HepG2 (cell line): Measurements from ENCODE around the gene CHMP6. TPM values are rescaled to one million over a fixed set of nuclear protein-coding genes. Genes with fewer than 3 reads are reported as not detected.

Experiments
- GZF1 ChIP-seq: sonication (generic); formaldehyde crosslinking; IDR thresholded peaks from 2 replicates; pipeline ENCODE4 v1.5.1; 2020; ENCODE audit warnings: mild to moderate bottlenecking, missing genetic modification reagents
- KDM2A ChIP-seq: sonication (generic); formaldehyde crosslinking; IDR thresholded peaks from 2 replicates; pipeline ENCODE4 v1.4.0; 2020; ENCODE audit warnings: low read depth, missing genetic modification reagents, borderline replicate concordance
- LCORL ChIP-seq, 2 experiments: fragments of 450-650 bp in 1 of 2; sonication (generic) in 1 of 2; formaldehyde crosslinking in 1 of 2; IDR thresholded peaks; 2 replicates each; pipeline versions ENCODE4 v1.5.0 to v1.6.1; 2017 to 2020; ENCODE audit warnings: antibody characterized with exemption in 1 of 2, missing genetic modification reagents in 1 of 2
- PRMT3 ChIP-seq: sonication (generic); formaldehyde crosslinking; IDR thresholded peaks from 2 replicates; pipeline ENCODE4 v1.8.1; 2022; ENCODE audit warnings: low read depth, mild to moderate bottlenecking, moderate library complexity, missing genetic modification reagents, borderline replicate concordance
- SOX13 ChIP-seq, 3 experiments: fragments of 450-650 bp in 1 of 3; sonication (generic) in 1 of 3; formaldehyde crosslinking in 1 of 3; IDR thresholded peaks in 2 of 3; conservative IDR thresholded peaks in 1 of 3; 2 replicates each; pipeline versions ENCODE4 v1.5.0 to v1.6.1; 2016 to 2020; ENCODE audit warnings: antibody characterized with exemption in 1 of 3, mild to moderate bottlenecking in 1 of 3, missing compliant biosample characterization in 1 of 3, missing genetic modification reagents in 1 of 3, moderate library complexity in 1 of 3
- YEATS4 ChIP-seq: sonication (generic); formaldehyde crosslinking; IDR thresholded peaks from 2 replicates; pipeline ENCODE4 v1.4.0; 2020; ENCODE audit warnings: missing genetic modification reagents, borderline replicate concordance
- ZC3H4 ChIP-seq: sonication (generic); formaldehyde crosslinking; IDR thresholded peaks from 2 replicates; pipeline ENCODE4 v1.4.0; 2020; ENCODE audit warnings: missing genetic modification reagents, borderline replicate concordance
- ZNF160 ChIP-seq: sonication (generic); formaldehyde crosslinking; IDR thresholded peaks from 2 replicates; pipeline ENCODE4 v1.8.0; 2022; ENCODE audit warnings: mild to moderate bottlenecking, inconsistent platforms, missing genetic modification reagents
- ZNF282 ChIP-seq: fragments of 450-650 bp; IDR thresholded peaks from 2 replicates; pipeline ENCODE4 v1.6.1; 2018; ENCODE audit not compliant: partially characterized antibody
- ZNF709 ChIP-seq: sonication (generic); formaldehyde crosslinking; IDR thresholded peaks from 2 replicates; pipeline ENCODE4 v1.5.0; 2020; ENCODE audit warnings: mild to moderate bottlenecking, missing genetic modification reagents
- polyA plus RNA-seq, 8 experiments: library from polyadenylated mRNA; depleted of rRNA in 3 of 8; stranded (reverse) in 7 of 8; unstranded in 1 of 8; fragments of >200 nt; fragmentation: Illumina TruSeq in 4 of 8; extraction: Trizol in 4 of 8; gene quantifications; 2 replicates each; pipeline versions ENCODE4 v1.2.1 to v1.2.3, GENCODE V29; 2011 to 2016; ENCODE audit warnings: low read depth in 4 of 8, missing spikeins in 1 of 8, mixed read lengths in 1 of 8; ENCODE audit not compliant: insufficient read depth in 1 of 8
- total RNA-seq, 5 experiments: library from RNA; depleted of rRNA; stranded (reverse); fragments of >200 nt; fragmentation: Illumina TruSeq; extraction: Trizol; gene quantifications; 2 replicates each; pipeline ENCODE4 v1.2.3, GENCODE V29; 2016; ENCODE audit warnings: low read depth in 1 of 5
- TF ChIP-seq, protein P1 (sequence below), 2 experiments: fragments of 450-650 bp in 1 of 2; sonication (generic) in 1 of 2; formaldehyde crosslinking in 1 of 2; IDR thresholded peaks; 2 replicates each; pipeline versions ENCODE4 v1.6.1 to v1.8.0; 2016 to 2022; ENCODE audit warnings: antibody characterized with exemption in 1 of 2, mild to moderate bottlenecking in 1 of 2, missing genetic modification reagents in 1 of 2
- TF ChIP-seq, protein P2 (sequence below): sonication (generic); formaldehyde crosslinking; IDR thresholded peaks from 2 replicates; pipeline ENCODE4 v1.5.1; 2020; ENCODE audit warnings: mild to moderate bottlenecking, missing genetic modification reagents, borderline replicate concordance

CHMP6 gene
- total and polyA plus RNA-seq, 2 of the 13 experiments (the other 11 are each of a cell fraction or from before 2014, with no cell fraction given): 11.1 to 24.2 TPM

DNA sequence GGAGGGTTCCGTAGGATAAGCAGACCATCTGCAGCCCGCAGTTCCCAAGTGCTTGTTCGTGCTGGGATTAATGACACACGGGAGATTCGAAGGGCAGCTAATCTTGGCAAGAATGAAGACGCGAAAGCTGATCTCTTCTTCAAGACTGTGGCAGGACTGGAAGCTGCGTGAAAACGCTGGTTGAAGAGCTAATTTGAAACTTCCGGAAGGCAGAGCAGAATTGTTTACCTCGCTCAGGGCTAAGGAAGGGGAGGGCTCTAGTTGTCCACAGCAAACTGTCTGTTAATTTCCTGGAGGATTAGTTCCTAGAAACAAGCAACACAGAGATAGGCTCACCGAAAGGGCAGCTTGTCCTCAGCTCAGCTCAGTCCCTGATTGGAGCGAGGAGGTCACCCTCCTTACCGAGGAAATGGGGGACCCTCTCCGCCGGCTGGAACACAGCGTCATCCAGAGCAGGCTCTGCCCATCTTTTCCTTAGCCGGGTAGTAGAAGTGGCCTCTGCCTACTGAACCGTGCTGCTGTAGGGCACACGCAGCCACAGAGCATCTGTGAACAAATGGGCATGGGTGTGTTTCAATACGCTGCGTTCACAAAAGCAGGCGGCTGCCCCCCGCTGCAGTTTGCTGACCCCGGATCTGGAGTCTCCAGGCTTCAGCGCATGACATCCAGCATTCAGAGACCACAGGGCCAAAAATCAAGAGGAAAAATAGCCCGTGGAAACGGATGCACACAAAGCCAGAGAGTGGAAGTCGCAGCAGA, 26.6 kb downstream of the CHMP6 start (continued):
- TF ChIP-seq SOX13 (IDR thresholded peaks at IDR 0.05) (0 out of 2 replicates have a peak, but pooled peaks have one; percentile 18), SOX13 (CRISPR knock-in tag; conservative IDR thresholded peaks at IDR 0.05 in 1 of 2, IDR thresholded peaks at IDR 0.05 in 1 of 2) (peak in 1 of 2 experiments; percentile 13; a peak in 1 of 4 replicates), ZC3H4 (CRISPR knock-in tag) (no peak), KDM2A (CRISPR knock-in tag) (0 out of 2 replicates have a peak, but pooled peaks have one; percentile 38), YEATS4 (CRISPR knock-in tag) (0 out of 2 replicates have a peak, but pooled peaks have one; percentile 17), GZF1 (CRISPR knock-in tag) (no peak), ZNF709 (CRISPR knock-in tag) (no peak), ZNF160 (CRISPR knock-in tag) (no peak), LCORL (IDR thresholded peaks at IDR 0.05) (no peak), LCORL (CRISPR knock-in tag; IDR thresholded peaks at IDR 0.05) (0 out of 2 replicates have a peak, but pooled peaks have one; percentile 38), PRMT3 (no peak), ZNF282 (no peak)
- TF ChIP-seq, protein P1, sequence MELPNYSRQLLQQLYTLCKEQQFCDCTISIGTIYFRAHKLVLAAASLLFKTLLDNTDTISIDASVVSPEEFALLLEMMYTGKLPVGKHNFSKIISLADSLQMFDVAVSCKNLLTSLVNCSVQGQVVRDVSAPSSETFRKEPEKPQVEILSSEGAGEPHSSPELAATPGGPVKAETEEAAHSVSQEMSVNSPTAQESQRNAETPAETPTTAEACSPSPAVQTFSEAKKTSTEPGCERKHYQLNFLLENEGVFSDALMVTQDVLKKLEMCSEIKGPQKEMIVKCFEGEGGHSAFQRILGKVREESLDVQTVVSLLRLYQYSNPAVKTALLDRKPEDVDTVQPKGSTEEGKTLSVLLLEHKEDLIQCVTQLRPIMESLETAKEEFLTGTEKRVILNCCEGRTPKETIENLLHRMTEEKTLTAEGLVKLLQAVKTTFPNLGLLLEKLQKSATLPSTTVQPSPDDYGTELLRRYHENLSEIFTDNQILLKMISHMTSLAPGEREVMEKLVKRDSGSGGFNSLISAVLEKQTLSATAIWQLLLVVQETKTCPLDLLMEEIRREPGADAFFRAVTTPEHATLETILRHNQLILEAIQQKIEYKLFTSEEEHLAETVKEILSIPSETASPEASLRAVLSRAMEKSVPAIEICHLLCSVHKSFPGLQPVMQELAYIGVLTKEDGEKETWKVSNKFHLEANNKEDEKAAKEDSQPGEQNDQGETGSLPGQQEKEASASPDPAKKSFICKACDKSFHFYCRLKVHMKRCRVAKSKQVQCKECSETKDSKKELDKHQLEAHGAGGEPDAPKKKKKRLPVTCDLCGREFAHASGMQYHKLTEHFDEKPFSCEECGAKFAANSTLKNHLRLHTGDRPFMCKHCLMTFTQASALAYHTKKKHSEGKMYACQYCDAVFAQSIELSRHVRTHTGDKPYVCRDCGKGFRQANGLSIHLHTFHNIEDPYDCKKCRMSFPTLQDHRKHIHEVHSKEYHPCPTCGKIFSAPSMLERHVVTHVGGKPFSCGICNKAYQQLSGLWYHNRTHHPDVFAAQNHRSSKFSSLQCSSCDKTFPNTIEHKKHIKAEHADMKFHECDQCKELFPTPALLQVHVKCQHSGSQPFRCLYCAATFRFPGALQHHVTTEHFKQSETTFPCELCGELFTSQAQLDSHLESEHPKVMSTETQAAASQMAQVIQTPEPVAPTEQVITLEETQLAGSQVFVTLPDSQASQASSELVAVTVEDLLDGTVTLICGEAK (IDR thresholded peaks at IDR 0.05): no peak
- TF ChIP-seq, protein P1 (CRISPR knock-in tag; IDR thresholded peaks at IDR 0.05): 0 out of 2 replicates have a peak, but pooled peaks have one; percentile 18
- TF ChIP-seq, protein P2, sequence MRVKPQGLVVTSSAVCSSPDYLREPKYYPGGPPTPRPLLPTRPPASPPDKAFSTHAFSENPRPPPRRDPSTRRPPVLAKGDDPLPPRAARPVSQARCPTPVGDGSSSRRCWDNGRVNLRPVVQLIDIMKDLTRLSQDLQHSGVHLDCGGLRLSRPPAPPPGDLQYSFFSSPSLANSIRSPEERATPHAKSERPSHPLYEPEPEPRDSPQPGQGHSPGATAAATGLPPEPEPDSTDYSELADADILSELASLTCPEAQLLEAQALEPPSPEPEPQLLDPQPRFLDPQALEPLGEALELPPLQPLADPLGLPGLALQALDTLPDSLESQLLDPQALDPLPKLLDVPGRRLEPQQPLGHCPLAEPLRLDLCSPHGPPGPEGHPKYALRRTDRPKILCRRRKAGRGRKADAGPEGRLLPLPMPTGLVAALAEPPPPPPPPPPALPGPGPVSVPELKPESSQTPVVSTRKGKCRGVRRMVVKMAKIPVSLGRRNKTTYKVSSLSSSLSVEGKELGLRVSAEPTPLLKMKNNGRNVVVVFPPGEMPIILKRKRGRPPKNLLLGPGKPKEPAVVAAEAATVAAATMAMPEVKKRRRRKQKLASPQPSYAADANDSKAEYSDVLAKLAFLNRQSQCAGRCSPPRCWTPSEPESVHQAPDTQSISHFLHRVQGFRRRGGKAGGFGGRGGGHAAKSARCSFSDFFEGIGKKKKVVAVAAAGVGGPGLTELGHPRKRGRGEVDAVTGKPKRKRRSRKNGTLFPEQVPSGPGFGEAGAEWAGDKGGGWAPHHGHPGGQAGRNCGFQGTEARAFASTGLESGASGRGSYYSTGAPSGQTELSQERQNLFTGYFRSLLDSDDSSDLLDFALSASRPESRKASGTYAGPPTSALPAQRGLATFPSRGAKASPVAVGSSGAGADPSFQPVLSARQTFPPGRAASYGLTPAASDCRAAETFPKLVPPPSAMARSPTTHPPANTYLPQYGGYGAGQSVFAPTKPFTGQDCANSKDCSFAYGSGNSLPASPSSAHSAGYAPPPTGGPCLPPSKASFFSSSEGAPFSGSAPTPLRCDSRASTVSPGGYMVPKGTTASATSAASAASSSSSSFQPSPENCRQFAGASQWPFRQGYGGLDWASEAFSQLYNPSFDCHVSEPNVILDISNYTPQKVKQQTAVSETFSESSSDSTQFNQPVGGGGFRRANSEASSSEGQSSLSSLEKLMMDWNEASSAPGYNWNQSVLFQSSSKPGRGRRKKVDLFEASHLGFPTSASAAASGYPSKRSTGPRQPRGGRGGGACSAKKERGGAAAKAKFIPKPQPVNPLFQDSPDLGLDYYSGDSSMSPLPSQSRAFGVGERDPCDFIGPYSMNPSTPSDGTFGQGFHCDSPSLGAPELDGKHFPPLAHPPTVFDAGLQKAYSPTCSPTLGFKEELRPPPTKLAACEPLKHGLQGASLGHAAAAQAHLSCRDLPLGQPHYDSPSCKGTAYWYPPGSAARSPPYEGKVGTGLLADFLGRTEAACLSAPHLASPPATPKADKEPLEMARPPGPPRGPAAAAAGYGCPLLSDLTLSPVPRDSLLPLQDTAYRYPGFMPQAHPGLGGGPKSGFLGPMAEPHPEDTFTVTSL: peak; percentile 21; the same call in 1 of the 2 replicates
